Astrocyte of the spinal cord (primary cell): ENCODE data around the gene CSTPP1.

ENCODE experiments used
- DNase-seq: peaks from one replicate; pipeline ENCODE4 v3.0.0; 2011; ENCODE audit warnings: low read depth, low spot score
- H3K4me3 ChIP-seq: 2 replicates; pipeline ENCODE4 v1.5.1; 2011; ENCODE audit warnings: low read depth, mild to moderate bottlenecking, low read length, moderate library complexity
- in situ Hi-C: cut with HindIII; loops from 2 replicates; pipeline ENCODE4 v1.10.0; 2017; ENCODE audit warnings: low sequenced_read_pairs
- TF ChIP-seq, protein P1 (sequence below): IDR thresholded peaks from 2 replicates; pipeline ENCODE4 v1.5.1; 2012; ENCODE audit warnings: low read depth, mild to moderate bottlenecking, low read length, inconsistent platforms

CSTPP1 gene

GRCh38 chr11:47136921-47137320 lies 200.4 kb downstream of the CSTPP1 start:
- TF ChIP-seq, protein P1, sequence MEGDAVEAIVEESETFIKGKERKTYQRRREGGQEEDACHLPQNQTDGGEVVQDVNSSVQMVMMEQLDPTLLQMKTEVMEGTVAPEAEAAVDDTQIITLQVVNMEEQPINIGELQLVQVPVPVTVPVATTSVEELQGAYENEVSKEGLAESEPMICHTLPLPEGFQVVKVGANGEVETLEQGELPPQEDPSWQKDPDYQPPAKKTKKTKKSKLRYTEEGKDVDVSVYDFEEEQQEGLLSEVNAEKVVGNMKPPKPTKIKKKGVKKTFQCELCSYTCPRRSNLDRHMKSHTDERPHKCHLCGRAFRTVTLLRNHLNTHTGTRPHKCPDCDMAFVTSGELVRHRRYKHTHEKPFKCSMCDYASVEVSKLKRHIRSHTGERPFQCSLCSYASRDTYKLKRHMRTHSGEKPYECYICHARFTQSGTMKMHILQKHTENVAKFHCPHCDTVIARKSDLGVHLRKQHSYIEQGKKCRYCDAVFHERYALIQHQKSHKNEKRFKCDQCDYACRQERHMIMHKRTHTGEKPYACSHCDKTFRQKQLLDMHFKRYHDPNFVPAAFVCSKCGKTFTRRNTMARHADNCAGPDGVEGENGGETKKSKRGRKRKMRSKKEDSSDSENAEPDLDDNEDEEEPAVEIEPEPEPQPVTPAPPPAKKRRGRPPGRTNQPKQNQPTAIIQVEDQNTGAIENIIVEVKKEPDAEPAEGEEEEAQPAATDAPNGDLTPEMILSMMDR: no peak
- no peak overlapping the region for H3K4me3 ChIP-seq
- no peak for DNase-seq
- in situ Hi-C loops: no loop called here

- DNase-seq: no peak
- no peak overlapping the region for H3K4me3 ChIP-seq
- in situ Hi-C loops: no loop called here
- TF ChIP-seq, protein P1: no peak
Measured at GRCh38 chr11:47137476-47137875, 200.9 kb downstream of the CSTPP1 start.

- TF ChIP-seq, protein P1: no peak
- H3K4me3 ChIP-seq: no peak overlapping the region
- DNase-seq: no peak
- in situ Hi-C loops: no loop called here
Measured at GRCh38 chr11:47139878-47140277, 203.3 kb downstream of the CSTPP1 start.

GRCh38 chr11:47143322-47143721 lies 206.8 kb downstream of the CSTPP1 start:
- in situ Hi-C loops: no loop called here
- no peak overlapping the region for H3K4me3 ChIP-seq
- TF ChIP-seq, protein P1: no peak
- peak; percentile 84 for DNase-seq

DNA sequence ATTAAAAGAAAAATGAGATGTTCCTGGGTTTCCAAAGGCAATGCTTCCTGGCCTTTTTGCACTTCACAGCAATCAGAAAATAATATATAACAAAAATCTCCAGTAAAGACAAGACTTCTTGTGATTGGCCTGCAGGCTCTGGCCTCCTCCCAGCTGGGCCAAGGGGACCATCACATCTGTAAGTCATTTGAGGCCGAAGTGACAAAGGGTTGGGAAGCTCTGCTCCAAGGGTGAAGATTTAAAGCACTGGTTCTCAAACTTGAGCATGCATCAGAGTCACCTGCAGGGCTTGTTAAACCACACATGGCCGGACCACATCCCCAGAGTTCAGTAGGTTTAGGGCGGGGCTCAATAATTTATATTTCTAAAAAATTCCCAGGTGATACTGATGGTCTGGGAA lies 208.0 kb downstream of the CSTPP1 start:
- in situ Hi-C loops: no loop called here
- no peak overlapping the region for H3K4me3 ChIP-seq
- TF ChIP-seq, protein P1: no peak
- DNase-seq: no peak

DNA sequence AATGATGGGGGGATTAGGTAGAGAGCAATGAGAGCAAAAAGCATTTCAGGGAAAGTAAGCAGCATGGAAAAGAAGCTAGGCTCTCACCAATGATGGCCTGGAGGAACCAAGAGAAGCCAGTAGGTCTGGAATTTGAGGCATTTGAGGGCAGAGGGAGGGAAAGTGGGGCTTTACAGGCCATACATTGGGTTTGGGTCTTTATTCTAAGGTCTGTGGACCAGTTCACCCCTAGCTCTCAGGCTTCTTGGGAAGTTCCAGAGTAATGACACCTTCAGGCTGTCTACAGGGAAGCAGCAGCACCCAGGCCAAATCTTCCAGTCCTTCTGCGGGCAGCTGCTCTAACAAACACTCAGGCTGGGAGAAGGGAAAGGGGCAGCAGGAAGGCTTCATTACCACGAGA lies 210.7 kb downstream of the CSTPP1 start:
- in situ Hi-C loops: no loop called here
- H3K4me3 ChIP-seq: no peak overlapping the region
- DNase-seq: no peak

GRCh38 chr11:47147681-47148080 lies 211.1 kb downstream of the CSTPP1 start:
- in situ Hi-C loops: no loop called here
- TF ChIP-seq, protein P1: no peak
- DNase-seq: no peak
- no peak overlapping the region for H3K4me3 ChIP-seq

More for the DNA sequence above, 210.7 kb downstream of the CSTPP1 start:
- TF ChIP-seq, protein P1: no peak
